Neural crest cell (in vitro differentiated cells): ENCODE results near the gene MTRR. TPM values are rescaled to one million over a fixed set of nuclear protein-coding genes. Genes with fewer than 3 reads are reported as not detected.

Experiments
- DNase-seq: peaks from one replicate; pipeline ENCODE4 v3.0.0; 2021; ENCODE audit warnings: low read depth, mixed read lengths, low spot score
- H3K27ac Mint-ChIP-seq: one replicate; pipeline ENCODE4 v1.8.0; 2021; ENCODE audit warnings: mild to moderate bottlenecking, mixed read lengths; ENCODE audit not compliant: unreplicated experiment
- H3K27me3 Mint-ChIP-seq: 2 replicates; pipeline ENCODE4 v1.8.0; 2021; ENCODE audit warnings: low read depth, mild to moderate bottlenecking, mixed read lengths
- H3K36me3 Mint-ChIP-seq: 2 replicates; pipeline ENCODE4 v1.8.0; 2021; ENCODE audit warnings: low read depth, mild to moderate bottlenecking, mixed read lengths
- H3K4me1 Mint-ChIP-seq: 2 replicates; pipeline ENCODE4 v1.8.0; 2021; ENCODE audit warnings: mixed read lengths
- H3K4me3 Mint-ChIP-seq: one replicate; pipeline ENCODE4 v1.8.0; 2021; ENCODE audit warnings: mild to moderate bottlenecking, mixed read lengths
- H3K9me3 Mint-ChIP-seq: 2 replicates; pipeline ENCODE4 v1.8.0; 2021; ENCODE audit warnings: mixed read lengths
- total RNA-seq: library from RNA; stranded (reverse); gene quantifications from 2 replicates; pipeline ENCODE4 v1.2.1, GENCODE V29; 2021
- TF ChIP-seq, protein P1 (sequence below): fragments of 200-600 bp; sonication (generic); conservative IDR thresholded peaks from 2 replicates; pipeline ENCODE4 v1.5.0; 2021; ENCODE audit warnings: antibody characterized with exemption, mild to moderate bottlenecking

Gene MTRR
- total RNA-seq, 1 donor from 2014 or later = 43.3 TPM

DNA sequence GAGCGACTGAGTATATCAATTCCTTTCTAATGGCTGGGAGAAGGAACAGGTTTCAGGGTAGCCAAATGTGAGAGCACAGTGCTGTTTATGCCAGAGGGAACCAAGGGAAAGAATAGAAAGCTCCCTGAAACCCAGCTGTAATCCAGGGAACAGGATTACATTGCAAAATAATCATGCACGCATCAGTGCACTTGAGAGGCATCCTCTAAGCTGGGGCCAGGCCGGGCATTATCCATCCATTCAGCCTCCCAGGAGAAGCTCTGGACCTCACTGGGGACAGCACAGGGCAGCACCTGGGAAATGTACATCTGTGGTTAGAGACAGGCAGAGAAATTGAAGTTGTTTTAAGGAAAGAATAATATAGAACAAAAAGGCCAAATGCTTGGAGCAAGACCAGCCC lies 72.7 kb downstream of the MTRR start:
- DNase-seq = no peak
- peaks cover 15% of the 10 kb centered on the region for H3K9me3 Mint-ChIP-seq
- TF ChIP-seq, protein P1, sequence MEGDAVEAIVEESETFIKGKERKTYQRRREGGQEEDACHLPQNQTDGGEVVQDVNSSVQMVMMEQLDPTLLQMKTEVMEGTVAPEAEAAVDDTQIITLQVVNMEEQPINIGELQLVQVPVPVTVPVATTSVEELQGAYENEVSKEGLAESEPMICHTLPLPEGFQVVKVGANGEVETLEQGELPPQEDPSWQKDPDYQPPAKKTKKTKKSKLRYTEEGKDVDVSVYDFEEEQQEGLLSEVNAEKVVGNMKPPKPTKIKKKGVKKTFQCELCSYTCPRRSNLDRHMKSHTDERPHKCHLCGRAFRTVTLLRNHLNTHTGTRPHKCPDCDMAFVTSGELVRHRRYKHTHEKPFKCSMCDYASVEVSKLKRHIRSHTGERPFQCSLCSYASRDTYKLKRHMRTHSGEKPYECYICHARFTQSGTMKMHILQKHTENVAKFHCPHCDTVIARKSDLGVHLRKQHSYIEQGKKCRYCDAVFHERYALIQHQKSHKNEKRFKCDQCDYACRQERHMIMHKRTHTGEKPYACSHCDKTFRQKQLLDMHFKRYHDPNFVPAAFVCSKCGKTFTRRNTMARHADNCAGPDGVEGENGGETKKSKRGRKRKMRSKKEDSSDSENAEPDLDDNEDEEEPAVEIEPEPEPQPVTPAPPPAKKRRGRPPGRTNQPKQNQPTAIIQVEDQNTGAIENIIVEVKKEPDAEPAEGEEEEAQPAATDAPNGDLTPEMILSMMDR = no peak
- no peak overlapping the region for H3K4me3 Mint-ChIP-seq
- peaks cover 12% of the 10 kb centered on the region for H3K36me3 Mint-ChIP-seq
- H3K27ac Mint-ChIP-seq = no peak overlapping the region
- peaks cover 11% of the 10 kb centered on the region for H3K4me1 Mint-ChIP-seq
- no peaks in the 10 kb centered on the region for H3K27me3 Mint-ChIP-seq

DNA sequence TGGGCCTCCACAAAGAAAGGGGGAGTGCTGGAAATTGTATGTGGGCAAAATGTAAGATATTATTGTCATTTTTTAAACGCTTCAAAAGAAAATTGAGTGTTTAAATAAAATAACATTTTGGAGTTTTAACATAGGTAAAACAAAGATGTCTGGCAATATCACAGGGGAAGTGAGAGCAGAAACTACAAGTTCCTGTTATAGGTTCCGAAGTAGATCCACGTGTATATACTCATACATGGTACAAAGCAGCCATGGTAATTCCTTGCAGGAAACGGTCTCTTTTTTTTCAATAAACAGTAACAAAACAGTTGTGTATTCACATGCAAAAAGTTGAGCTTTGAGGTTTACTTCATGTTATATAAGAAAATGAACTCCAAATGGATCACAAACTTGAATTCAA lies 78.4 kb downstream of the MTRR start:
- TF ChIP-seq, protein P1 = no peak
- Mint-ChIP-seq H3K36me3 (peaks cover 13% of the 10 kb centered on the region), H3K9me3 (peaks cover 23% of the 10 kb centered on the region), H3K27ac (no peak overlapping the region), H3K27me3 (no peaks in the 10 kb centered on the region), H3K4me3 (no peak overlapping the region), H3K4me1 (peaks cover 5% of the 10 kb centered on the region)
- no peak for DNase-seq

Other genes starting within 250 kb of the MTRR start
- gene CFAP90, start 18.0 kb upstream of the MTRR start, total RNA-seq = 0.68 and 0.84 TPM in 2 replicates
- gene FASTKD3, start 117 bp upstream of the MTRR start, total RNA-seq = 12.2 and 12.9 TPM in 2 replicates